ENCODE measurements around the gene LPXN.

Gene LPXN

DNA sequence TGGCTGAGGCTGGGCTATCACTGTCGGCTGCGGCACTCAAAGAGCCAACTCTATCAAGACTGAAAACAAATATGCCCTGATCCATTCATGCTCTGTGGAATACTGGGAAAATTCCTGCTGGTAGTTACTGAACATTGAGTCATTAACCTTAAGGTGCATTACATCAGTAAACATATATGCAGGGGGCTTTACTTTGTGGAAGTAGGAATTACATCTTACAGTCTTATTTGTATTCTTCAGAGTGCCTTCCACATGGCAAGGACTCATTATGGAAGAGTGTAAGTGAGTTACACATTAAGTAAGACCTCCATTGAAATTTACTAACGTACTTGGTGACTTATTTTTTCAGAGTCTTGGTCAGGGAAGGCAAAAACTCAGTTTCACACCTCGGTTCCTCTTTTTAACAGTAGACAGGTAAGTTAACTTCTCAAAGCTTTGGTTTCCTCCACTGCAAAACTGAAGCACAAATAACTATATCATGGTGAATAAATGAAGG is 72.2 kb downstream of the LPXN start:
- TF ChIP-seq, protein P1, sequence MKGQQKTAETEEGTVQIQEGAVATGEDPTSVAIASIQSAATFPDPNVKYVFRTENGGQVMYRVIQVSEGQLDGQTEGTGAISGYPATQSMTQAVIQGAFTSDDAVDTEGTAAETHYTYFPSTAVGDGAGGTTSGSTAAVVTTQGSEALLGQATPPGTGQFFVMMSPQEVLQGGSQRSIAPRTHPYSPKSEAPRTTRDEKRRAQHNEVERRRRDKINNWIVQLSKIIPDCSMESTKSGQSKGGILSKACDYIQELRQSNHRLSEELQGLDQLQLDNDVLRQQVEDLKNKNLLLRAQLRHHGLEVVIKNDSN (IDR thresholded peaks at IDR 0.05): no peak
- no peak for TF ChIP-seq RAD21 (IDR thresholded peaks at IDR 0.05; ENCODE audit: low read depth)
- TF ChIP-seq EP300 (IDR thresholded peaks at IDR 0.05; ENCODE audit: borderline replicate concordance): no peak
- TF ChIP-seq FOXM1 (IDR thresholded peaks at IDR 0.05; ENCODE audit: borderline replicate concordance, low read depth): no peak
- TF ChIP-seq ZBTB7A (IDR thresholded peaks at IDR 0.05; ENCODE audit: low read depth): no peak
- TF ChIP-seq NFIC (IDR thresholded peaks at IDR 0.05): no peak
- TF ChIP-seq, protein P2, sequence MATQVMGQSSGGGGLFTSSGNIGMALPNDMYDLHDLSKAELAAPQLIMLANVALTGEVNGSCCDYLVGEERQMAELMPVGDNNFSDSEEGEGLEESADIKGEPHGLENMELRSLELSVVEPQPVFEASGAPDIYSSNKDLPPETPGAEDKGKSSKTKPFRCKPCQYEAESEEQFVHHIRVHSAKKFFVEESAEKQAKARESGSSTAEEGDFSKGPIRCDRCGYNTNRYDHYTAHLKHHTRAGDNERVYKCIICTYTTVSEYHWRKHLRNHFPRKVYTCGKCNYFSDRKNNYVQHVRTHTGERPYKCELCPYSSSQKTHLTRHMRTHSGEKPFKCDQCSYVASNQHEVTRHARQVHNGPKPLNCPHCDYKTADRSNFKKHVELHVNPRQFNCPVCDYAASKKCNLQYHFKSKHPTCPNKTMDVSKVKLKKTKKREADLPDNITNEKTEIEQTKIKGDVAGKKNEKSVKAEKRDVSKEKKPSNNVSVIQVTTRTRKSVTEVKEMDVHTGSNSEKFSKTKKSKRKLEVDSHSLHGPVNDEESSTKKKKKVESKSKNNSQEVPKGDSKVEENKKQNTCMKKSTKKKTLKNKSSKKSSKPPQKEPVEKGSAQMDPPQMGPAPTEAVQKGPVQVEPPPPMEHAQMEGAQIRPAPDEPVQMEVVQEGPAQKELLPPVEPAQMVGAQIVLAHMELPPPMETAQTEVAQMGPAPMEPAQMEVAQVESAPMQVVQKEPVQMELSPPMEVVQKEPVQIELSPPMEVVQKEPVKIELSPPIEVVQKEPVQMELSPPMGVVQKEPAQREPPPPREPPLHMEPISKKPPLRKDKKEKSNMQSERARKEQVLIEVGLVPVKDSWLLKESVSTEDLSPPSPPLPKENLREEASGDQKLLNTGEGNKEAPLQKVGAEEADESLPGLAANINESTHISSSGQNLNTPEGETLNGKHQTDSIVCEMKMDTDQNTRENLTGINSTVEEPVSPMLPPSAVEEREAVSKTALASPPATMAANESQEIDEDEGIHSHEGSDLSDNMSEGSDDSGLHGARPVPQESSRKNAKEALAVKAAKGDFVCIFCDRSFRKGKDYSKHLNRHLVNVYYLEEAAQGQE (IDR thresholded peaks at IDR 0.05; ENCODE audit: low read depth): no peak
- no peak for TF ChIP-seq CEBPB (IDR thresholded peaks at IDR 0.05)
- TF ChIP-seq YY1 (IDR thresholded peaks at IDR 0.05; ENCODE audit: low read depth): no peak
- no peak for TF ChIP-seq TAF1 (IDR thresholded peaks at IDR 0.05; ENCODE audit: low read depth)
- TF ChIP-seq EGR1 (IDR thresholded peaks at IDR 0.05): no peak
- TF ChIP-seq CREB1 (IDR thresholded peaks at IDR 0.05; ENCODE audit: low read depth): no peak
- TF ChIP-seq TEAD4 (IDR thresholded peaks at IDR 0.05): no peak
- TF ChIP-seq, protein P3, sequence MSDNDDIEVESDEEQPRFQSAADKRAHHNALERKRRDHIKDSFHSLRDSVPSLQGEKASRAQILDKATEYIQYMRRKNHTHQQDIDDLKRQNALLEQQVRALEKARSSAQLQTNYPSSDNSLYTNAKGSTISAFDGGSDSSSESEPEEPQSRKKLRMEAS (IDR thresholded peaks at IDR 0.05): no peak
- TF ChIP-seq TCF12 (IDR thresholded peaks at IDR 0.05; ENCODE audit: low read depth): no peak

DNA sequence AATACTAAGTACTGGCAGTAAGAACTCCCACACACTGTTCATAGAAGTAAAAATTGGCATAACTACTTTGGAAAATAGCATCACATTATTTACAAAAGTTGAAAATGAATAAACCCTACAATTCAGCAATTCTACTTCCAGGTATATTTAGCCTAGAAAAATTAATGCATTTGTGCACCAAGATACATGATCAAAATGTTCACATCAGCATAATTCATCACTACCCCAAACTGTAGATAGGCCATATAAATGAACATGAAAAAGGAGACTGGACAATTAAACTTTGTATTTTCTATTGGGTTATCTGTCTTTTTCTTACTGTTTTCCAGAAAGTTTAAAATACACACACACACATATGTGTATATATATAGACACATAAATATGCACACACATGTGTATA is 73.7 kb downstream of the LPXN start:
- TF ChIP-seq, protein P3 (IDR thresholded peaks at IDR 0.05): no peak
- no peak for TF ChIP-seq TEAD4 (IDR thresholded peaks at IDR 0.05)
- TF ChIP-seq CEBPB (IDR thresholded peaks at IDR 0.05): no peak
- no peak for TF ChIP-seq TAF1 (IDR thresholded peaks at IDR 0.05; ENCODE audit: low read depth)
- no peak for TF ChIP-seq EP300 (IDR thresholded peaks at IDR 0.05; ENCODE audit: borderline replicate concordance)
- TF ChIP-seq, protein P2 (IDR thresholded peaks at IDR 0.05; ENCODE audit: low read depth): no peak
- no peak for TF ChIP-seq RAD21 (IDR thresholded peaks at IDR 0.05; ENCODE audit: low read depth)
- no peak for TF ChIP-seq FOXM1 (IDR thresholded peaks at IDR 0.05; ENCODE audit: borderline replicate concordance, low read depth)
- no peak for TF ChIP-seq YY1 (IDR thresholded peaks at IDR 0.05; ENCODE audit: low read depth)
- no peak for TF ChIP-seq NFIC (IDR thresholded peaks at IDR 0.05)
- TF ChIP-seq EGR1 (IDR thresholded peaks at IDR 0.05): no peak
- no peak for TF ChIP-seq ZBTB7A (IDR thresholded peaks at IDR 0.05; ENCODE audit: low read depth)

DNA sequence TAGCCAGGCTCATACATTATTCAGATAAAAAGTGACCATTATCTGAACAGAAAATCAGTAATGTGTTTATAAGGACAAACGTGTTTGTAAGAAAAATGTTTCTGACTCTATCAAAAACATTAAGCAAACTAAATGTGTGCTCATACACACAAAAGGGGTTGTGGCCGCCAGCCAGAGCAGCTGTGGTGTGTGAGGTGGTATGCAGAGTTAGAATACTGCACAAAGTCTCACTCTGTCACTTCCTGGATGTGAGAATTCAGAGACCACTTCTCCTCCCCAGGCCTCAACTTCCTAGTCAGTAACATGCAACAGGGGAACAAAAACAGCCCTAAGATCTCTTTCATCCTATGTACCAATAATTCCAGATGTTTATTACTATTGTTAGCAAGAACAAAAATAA is 77.2 kb downstream of the LPXN start:
- TF ChIP-seq TCF12 (IDR thresholded peaks at IDR 0.05; ENCODE audit: low read depth): no peak

DNA sequence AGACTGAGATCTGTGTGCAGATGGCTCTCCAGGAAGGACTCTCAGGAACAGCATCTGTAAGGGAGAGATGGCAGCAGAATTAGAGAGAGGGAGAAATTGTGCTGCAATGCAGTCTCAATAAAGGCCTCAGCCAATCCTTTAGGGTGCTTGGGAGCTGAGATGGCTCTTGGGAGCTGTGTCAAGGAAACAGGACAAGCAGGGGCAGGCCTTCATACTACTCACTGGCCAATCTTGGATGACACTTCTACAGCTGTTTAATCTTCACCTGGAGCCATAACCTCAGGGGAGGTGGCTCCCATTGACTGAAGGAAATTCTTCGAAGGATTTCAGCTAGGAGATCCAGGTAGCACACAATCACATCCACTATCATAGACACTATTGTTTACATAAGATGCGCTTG is 77.7 kb downstream of the LPXN start:
- TF ChIP-seq CREB1 (IDR thresholded peaks at IDR 0.05; ENCODE audit: low read depth): no peak
- TF ChIP-seq EP300 (IDR thresholded peaks at IDR 0.05; ENCODE audit: borderline replicate concordance): no peak
- TF ChIP-seq TCF12 (IDR thresholded peaks at IDR 0.05; ENCODE audit: low read depth): no peak
- no peak for TF ChIP-seq RAD21 (IDR thresholded peaks at IDR 0.05; ENCODE audit: low read depth)
- TF ChIP-seq, protein P2 (IDR thresholded peaks at IDR 0.05; ENCODE audit: low read depth): no peak
- TF ChIP-seq TAF1 (IDR thresholded peaks at IDR 0.05; ENCODE audit: low read depth): no peak
- no peak for TF ChIP-seq TEAD4 (IDR thresholded peaks at IDR 0.05)
- no peak for TF ChIP-seq EGR1 (IDR thresholded peaks at IDR 0.05)
- TF ChIP-seq, protein P3 (IDR thresholded peaks at IDR 0.05): no peak
- no peak for TF ChIP-seq ZBTB7A (IDR thresholded peaks at IDR 0.05; ENCODE audit: low read depth)
- no peak for TF ChIP-seq YY1 (IDR thresholded peaks at IDR 0.05; ENCODE audit: low read depth)
- TF ChIP-seq, protein P1 (IDR thresholded peaks at IDR 0.05): no peak
- TF ChIP-seq FOXM1 (IDR thresholded peaks at IDR 0.05; ENCODE audit: borderline replicate concordance, low read depth): no peak
- no peak for TF ChIP-seq CEBPB (IDR thresholded peaks at IDR 0.05)

All from Ishikawa (cell line).